ENCODE measurements around the gene IL25. TPM values are rescaled to one million over a fixed set of nuclear protein-coding genes. Genes with fewer than 3 reads are reported as not detected.

IL25 gene
- total and polyA plus RNA-seq, 2 of the 13 experiments (the other 11 are each of a cell fraction or from before 2014, with no cell fraction given), result not detected

GRCh38 chr14:23379366-23380196 is 7.0 kb downstream of the IL25 start (continued):
- TF ChIP-seq ZNF276 (CRISPR knock-in tag; IDR thresholded peaks at IDR 0.05; ENCODE audit: low read depth) (peak; percentile 78), ELF3 (CRISPR knock-in tag; IDR thresholded peaks at IDR 0.05) (peak; percentile 59; the same call in 1 of the 2 replicates), HOXA5 (CRISPR knock-in tag; IDR thresholded peaks at IDR 0.05) (0 out of 2 replicates have a peak, but pooled peaks have one; percentile 24), ZNF281 (CRISPR knock-in tag; IDR thresholded peaks at IDR 0.05; ENCODE audit: borderline replicate concordance) (peak; percentile 59; the same call in 1 of the 2 replicates), HMGXB4 (CRISPR knock-in tag; IDR thresholded peaks at IDR 0.05; ENCODE audit: borderline replicate concordance in 1 of 2, low read depth in 1 of 2) (peak; percentile 81 to 84; a peak in 3 of 4 replicates), ZNF646 (CRISPR knock-in tag; IDR thresholded peaks at IDR 0.05) (no peak), ZNF557 (CRISPR knock-in tag; IDR thresholded peaks at IDR 0.05) (no peak), ZBED4 (CRISPR knock-in tag; IDR thresholded peaks at IDR 0.05; ENCODE audit: borderline replicate concordance) (0 out of 2 replicates have a peak, but pooled peaks have one; percentile 41), MLLT10 (CRISPR knock-in tag; IDR thresholded peaks at IDR 0.05) (no peak)

Data from HepG2 (cell line).